Measurements from ENCODE around the gene WDR48. TPM values are rescaled to one million over a fixed set of nuclear protein-coding genes. Genes with fewer than 3 reads are reported as not detected.
"Not testable (repeated sequence)": the region's sequence is repeated elsewhere in the genome, so short reads cannot be mapped to it uniquely, and the experiment has no call there.

Gene WDR48
- total RNA-seq, 4 donors from 2014 or later = 49.8 to 83.2 (median 69.3) TPM

GRCh38 chr3:39038165-39038564, 13.7 kb upstream of the WDR48 start:
- no peak overlapping the region for H3K27ac ChIP-seq
- intact Hi-C loops (cut with DNase I) = no loop called here
- no peaks in the 10 kb centered on the region for H3K4me1 ChIP-seq
- no peak overlapping the region for H3K4me3 ChIP-seq (replicated peaks in 1 of 3)
- TF ChIP-seq CTCF (IDR thresholded peaks at IDR 0.05) (no peak), POLR2A (IDR thresholded peaks at IDR 0.05) (no peak)
- H3K36me3 ChIP-seq = no peaks in the 10 kb centered on the region
- DNase-seq = no peak
- H3K27me3 ChIP-seq = no peaks in the 10 kb centered on the region
- H3K9me3 ChIP-seq = no peaks in the 10 kb centered on the region

GRCh38 chr3:39050029-39050428, 1.8 kb upstream of the WDR48 start:
- H3K9me3 ChIP-seq = no peaks in the 10 kb centered on the region
- DNase-seq = no peak
- no peaks in the 10 kb centered on the region for H3K36me3 ChIP-seq
- no peak overlapping the region for H3K27ac ChIP-seq
- intact Hi-C loops (cut with DNase I) = no loop called here
- no peaks in the 10 kb centered on the region for H3K27me3 ChIP-seq
- TF ChIP-seq POLR2A (IDR thresholded peaks at IDR 0.05) (no peak), CTCF (IDR thresholded peaks at IDR 0.05) (no peak)
- no peak overlapping the region for H3K4me3 ChIP-seq (replicated peaks in 1 of 3)
- H3K4me1 ChIP-seq = peaks cover 12 to 17% of the 10 kb centered on the region in 2 donors

- no peak for TF ChIP-seq POLR2A (IDR thresholded peaks at IDR 0.05)
- TF ChIP-seq CTCF (IDR thresholded peaks at IDR 0.05) = no peak
- Histone ChIP-seq H3K27ac (peak overlapping the region in 2 of 3 donors; percentile 88 to 90), H3K4me3 (replicated peaks in 1 of 3) (peak overlapping the region; percentile 82 to 99 (median 84)), H3K27me3 (no peaks in the 10 kb centered on the region), H3K36me3 (no peaks in the 10 kb centered on the region), H3K9me3 (no peaks in the 10 kb centered on the region), H3K4me1 (peaks cover 31 to 32% of the 10 kb centered on the region in 2 donors)
- WGBS, 2 donors = 3 to 4% methylated on average over 11 of the region's 11 CpGs
- intact Hi-C loops (cut with DNase I) = no loop called here
- no peak for DNase-seq
Observed at GRCh38 chr3:39052583-39052982, 767 bp downstream of the WDR48 start.

GRCh38 chr3:39053696-39054095, 1.9 kb downstream of the WDR48 start:
- Histone ChIP-seq H3K9me3 (no peaks in the 10 kb centered on the region), H3K4me1 (peaks cover 35 to 36% of the 10 kb centered on the region in 2 donors), H3K27me3 (no peaks in the 10 kb centered on the region), H3K36me3 (no peaks in the 10 kb centered on the region), H3K4me3 (replicated peaks in 1 of 3) (no peak overlapping the region), H3K27ac (no peak overlapping the region)
- intact Hi-C loops (cut with DNase I) = no loop called here
- 86 to 93% methylated on average over 2 of the region's 2 CpGs for WGBS, 2 donors
- DNase-seq = no peak
- TF ChIP-seq CTCF (IDR thresholded peaks at IDR 0.05) = no peak
- TF ChIP-seq POLR2A (IDR thresholded peaks at IDR 0.05) = no peak

- H3K4me3 ChIP-seq (replicated peaks in 1 of 3) = no peak overlapping the region
- no peak overlapping the region for H3K27ac ChIP-seq
- no peaks in the 10 kb centered on the region for H3K9me3 ChIP-seq
- 77 to 88% methylated on average over 3 of the region's 3 CpGs for WGBS, 2 donors
- H3K4me1 ChIP-seq = peaks cover 47 to 48% of the 10 kb centered on the region in 2 donors
- intact Hi-C loops (cut with DNase I) = no loop called here
- TF ChIP-seq CTCF (IDR thresholded peaks at IDR 0.05) (no peak), POLR2A (IDR thresholded peaks at IDR 0.05) (no peak)
- DNase-seq = no peak
- no peaks in the 10 kb centered on the region for H3K36me3 ChIP-seq
- no peaks in the 10 kb centered on the region for H3K27me3 ChIP-seq
Observed at GRCh38 chr3:39056151-39056550, 4.3 kb downstream of the WDR48 start.

GRCh38 chr3:39061228-39061627, 9.4 kb downstream of the WDR48 start:
- H3K27me3 ChIP-seq; H3K9me3 ChIP-seq; H3K4me3 ChIP-seq (replicated peaks in 1 of 3); DNase-seq; H3K36me3 ChIP-seq; intact Hi-C loops (cut with DNase I); H3K27ac ChIP-seq: not testable (repeated sequence)
- H3K4me1 ChIP-seq = peaks cover 60 to 67% of the 10 kb centered on the region in 2 donors
- WGBS, 2 donors = 98 to 99% methylated on average over 2 of the region's 2 CpGs

Measured in thyroid gland (tissue), 4 donors.